Neutrophil (primary cell): ENCODE measurements around the gene FUT8.

Experiments used
- H3K27ac ChIP-seq: fragments of 200-600 bp; sonication (generic); 2 replicates; pipeline ENCODE4 v1.5.1; 2016; ENCODE audit warnings: mild to moderate bottlenecking, moderate library complexity
- H3K27me3 ChIP-seq: fragments of 200-600 bp; sonication (generic); 2 replicates; pipeline ENCODE4 v1.6.0; 2016; ENCODE audit warnings: mild to moderate bottlenecking
- H3K36me3 ChIP-seq: fragments of 200-600 bp; sonication (generic); 2 replicates; pipeline ENCODE4 v1.5.1; 2017
- H3K4me1 ChIP-seq, 2 experiments: fragments of 200-600 bp in 1 of 2; sonication (generic) in 1 of 2; 1 replicate in 1 of 2; 2 replicates in 1 of 2; pipeline versions ENCODE4 v1.5.1 to v1.6.1; 2013 to 2016; ENCODE audit warnings: low read depth in 1 of 2, low read length in 1 of 2, mild to moderate bottlenecking in 1 of 2, moderate library complexity in 1 of 2; ENCODE audit not compliant: control insufficient read depth in 1 of 2, insufficient read depth in 1 of 2
- H3K4me3 ChIP-seq, 2 experiments: fragments of 200-600 bp in 1 of 2; sonication (generic) in 1 of 2; 1 replicate in 1 of 2; 2 replicates in 1 of 2; pipeline ENCODE4 v1.5.1; 2013 to 2016; ENCODE audit warnings: low read depth in 1 of 2, low read length in 1 of 2, mild to moderate bottlenecking in 1 of 2, moderate library complexity in 1 of 2
- H3K9me3 ChIP-seq: fragments of 200-600 bp; sonication (generic); 2 replicates; pipeline ENCODE4 v1.5.1; 2016
- TF ChIP-seq, protein P1 (sequence below): fragments of 200-600 bp; sonication (generic); IDR thresholded peaks from 2 replicates; pipeline ENCODE4 v1.5.1; 2016; ENCODE audit warnings: antibody characterized with exemption

The FUT8 gene

DNA sequence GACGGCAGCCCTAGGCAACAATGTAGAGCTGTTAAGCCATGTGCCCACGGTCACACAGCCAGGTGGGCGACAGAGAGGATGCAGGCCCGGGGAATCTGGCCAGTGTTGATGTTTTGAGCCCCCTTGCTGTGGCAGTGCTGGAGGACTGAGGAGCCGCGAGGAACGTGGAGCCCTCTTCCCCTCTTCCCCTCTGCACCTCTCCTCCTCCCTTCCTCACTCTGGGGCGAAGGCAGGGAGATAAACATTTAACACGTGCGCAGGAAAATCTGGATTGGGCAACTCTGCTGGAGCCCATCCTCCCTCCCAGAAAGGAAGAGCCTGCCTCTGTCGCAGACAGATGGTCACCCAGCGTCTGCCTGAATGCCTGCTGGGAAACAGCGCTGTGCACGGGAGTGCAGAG, 376.8 kb downstream of the FUT8 start:
- H3K9me3 ChIP-seq: no peaks in the 10 kb centered on the region
- no peaks in the 10 kb centered on the region for H3K36me3 ChIP-seq
- H3K27me3 ChIP-seq: peaks cover 8% of the 10 kb centered on the region
- H3K4me1 ChIP-seq: no peaks in the 10 kb centered on the region
- no peak overlapping the region for H3K27ac ChIP-seq
- TF ChIP-seq, protein P1, sequence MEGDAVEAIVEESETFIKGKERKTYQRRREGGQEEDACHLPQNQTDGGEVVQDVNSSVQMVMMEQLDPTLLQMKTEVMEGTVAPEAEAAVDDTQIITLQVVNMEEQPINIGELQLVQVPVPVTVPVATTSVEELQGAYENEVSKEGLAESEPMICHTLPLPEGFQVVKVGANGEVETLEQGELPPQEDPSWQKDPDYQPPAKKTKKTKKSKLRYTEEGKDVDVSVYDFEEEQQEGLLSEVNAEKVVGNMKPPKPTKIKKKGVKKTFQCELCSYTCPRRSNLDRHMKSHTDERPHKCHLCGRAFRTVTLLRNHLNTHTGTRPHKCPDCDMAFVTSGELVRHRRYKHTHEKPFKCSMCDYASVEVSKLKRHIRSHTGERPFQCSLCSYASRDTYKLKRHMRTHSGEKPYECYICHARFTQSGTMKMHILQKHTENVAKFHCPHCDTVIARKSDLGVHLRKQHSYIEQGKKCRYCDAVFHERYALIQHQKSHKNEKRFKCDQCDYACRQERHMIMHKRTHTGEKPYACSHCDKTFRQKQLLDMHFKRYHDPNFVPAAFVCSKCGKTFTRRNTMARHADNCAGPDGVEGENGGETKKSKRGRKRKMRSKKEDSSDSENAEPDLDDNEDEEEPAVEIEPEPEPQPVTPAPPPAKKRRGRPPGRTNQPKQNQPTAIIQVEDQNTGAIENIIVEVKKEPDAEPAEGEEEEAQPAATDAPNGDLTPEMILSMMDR: no peak
- H3K4me3 ChIP-seq: no peak overlapping the region

- Histone ChIP-seq H3K4me1 (no peaks in the 10 kb centered on the region), H3K27me3 (peaks cover 8% of the 10 kb centered on the region), H3K9me3 (no peaks in the 10 kb centered on the region), H3K36me3 (no peaks in the 10 kb centered on the region), H3K27ac (no peak overlapping the region), H3K4me3 (no peak overlapping the region)
- TF ChIP-seq, protein P1: no peak
Observed at GRCh38 chr14:65790172-65790815, 377.8 kb downstream of the FUT8 start.

- no peak overlapping the region for H3K27ac ChIP-seq
- no peaks in the 10 kb centered on the region for H3K4me1 ChIP-seq
- H3K27me3 ChIP-seq: peaks cover 8% of the 10 kb centered on the region
- H3K9me3 ChIP-seq: no peaks in the 10 kb centered on the region
- H3K4me3 ChIP-seq: no peak overlapping the region
- TF ChIP-seq, protein P1: no peak
- no peaks in the 10 kb centered on the region for H3K36me3 ChIP-seq
Observed at GRCh38 chr14:65791191-65791981, 378.9 kb downstream of the FUT8 start.

GRCh38 chr14:65792208-65792905, 379.8 kb downstream of the FUT8 start:
- Histone ChIP-seq H3K9me3 (no peaks in the 10 kb centered on the region), H3K27ac (no peak overlapping the region)
- TF ChIP-seq, protein P1: no peak

More at GRCh38 chr14:65792208-65792905, 379.8 kb downstream of the FUT8 start:
- Histone ChIP-seq H3K4me1 (no peaks in the 10 kb centered on the region), H3K4me3 (no peak overlapping the region), H3K27me3 (peaks cover 8% of the 10 kb centered on the region), H3K36me3 (no peaks in the 10 kb centered on the region)
